ENCODE data around the gene PNMA6F.
A peak's percentile ranks its signal among the peaks of the same experiment; 100 is the strongest.
"Not testable (repeated sequence)": the region's sequence is repeated elsewhere in the genome, so short reads cannot be mapped to it uniquely, and the experiment has no call there.

The PNMA6F gene

DNA sequence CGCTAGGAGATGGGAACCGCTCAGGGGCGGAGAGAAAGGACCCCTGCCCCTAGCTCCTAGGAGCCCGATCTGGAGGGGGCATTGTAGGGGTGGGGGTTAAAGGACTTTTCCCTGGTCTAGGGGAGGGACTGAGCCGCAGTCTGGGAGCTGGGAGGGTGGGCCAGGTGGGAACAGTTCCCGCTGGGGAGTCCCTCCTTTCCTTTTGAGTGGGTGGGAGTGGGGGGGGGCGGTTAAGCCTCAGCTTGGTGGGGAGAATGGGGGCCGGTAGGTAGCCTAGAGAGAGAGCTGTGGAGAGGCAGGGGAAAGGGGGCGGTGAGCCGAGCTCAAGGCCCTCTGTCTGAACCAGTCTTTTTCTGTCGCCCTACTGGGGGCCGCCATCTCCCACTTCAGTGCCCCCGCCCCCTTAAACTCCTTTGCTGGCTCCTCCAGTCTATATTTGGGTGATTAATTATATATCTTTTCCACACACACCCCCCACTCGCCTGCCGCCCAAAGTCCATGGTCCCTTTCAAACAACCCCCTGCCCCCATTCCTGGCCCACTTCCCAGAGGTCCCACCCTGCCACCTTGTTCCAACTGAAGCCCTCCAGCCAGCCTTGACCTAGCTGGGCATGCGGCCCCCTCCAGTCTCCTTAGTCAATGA is 13.2 kb upstream of the PNMA6F start:
- no peak for DNase-seq (ENCODE audit: low spot score)

GRCh38 chrX:153333821-153334653 is 12.5 kb upstream of the PNMA6F start, which contains the start of gene ZNF275:
Gene ZNF275 (plus strand): TSS chrX:153334153. CDS start chrX:153336680, 2,527 bp downstream.
- DNase-seq (ENCODE audit: low spot score) = peak; percentile 94

DNA sequence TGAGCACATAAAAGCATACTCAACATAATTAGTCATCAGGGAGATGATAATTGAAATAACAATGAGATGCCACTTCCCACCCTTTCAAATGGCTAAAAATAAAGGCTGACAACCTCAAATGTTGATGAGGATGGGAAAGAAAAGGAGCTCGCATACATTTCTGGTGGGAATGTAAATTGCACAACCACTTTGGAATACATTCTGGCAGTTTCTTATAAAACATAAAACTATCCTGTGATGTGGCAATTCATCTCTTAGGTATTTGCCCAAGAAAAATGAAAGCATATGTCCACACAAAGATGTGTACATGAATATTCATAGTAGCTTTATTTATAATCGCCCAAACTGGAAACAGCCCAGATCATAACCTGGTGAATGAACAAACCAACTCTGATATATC is 11.7 kb upstream of the PNMA6F start:
- no peak for DNase-seq (ENCODE audit: low spot score)

- no peak for DNase-seq (ENCODE audit: low spot score)
These were observed 6.0 kb upstream of the PNMA6F start for GRCh38 chrX:153327561-153327960.

- no peak for DNase-seq (ENCODE audit: low spot score)
These were observed 897 bp downstream of the PNMA6F start for GRCh38 chrX:153320555-153321184.

- not testable (repeated sequence) for DNase-seq (ENCODE audit: low spot score)
These were observed 1.5 kb downstream of the PNMA6F start for GRCh38 chrX:153320047-153320443.

- no peak for DNase-seq (ENCODE audit: low spot score)
These were observed 2.1 kb downstream of the PNMA6F start for GRCh38 chrX:153319295-153320046.

DNA sequence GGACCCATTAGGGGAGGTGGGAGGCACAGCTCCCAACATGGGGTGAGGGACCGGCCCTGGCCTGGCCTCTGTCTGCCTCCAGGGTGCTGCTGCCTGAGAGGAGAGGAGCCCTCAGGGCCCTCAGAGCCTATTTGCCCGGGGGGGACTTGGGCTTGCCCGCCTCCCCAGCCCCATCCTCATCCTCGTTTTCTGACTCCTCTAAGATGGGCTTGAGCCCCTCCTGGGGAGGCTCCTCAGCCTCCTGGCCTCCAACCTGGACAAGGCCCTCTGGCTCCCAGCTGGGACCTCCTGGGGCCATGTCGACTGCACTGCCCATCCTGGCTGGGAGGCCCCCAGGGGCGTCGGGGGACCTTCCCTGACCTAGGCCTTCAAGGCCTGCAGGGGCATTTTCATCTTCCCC is 2.8 kb downstream of the PNMA6F start:
- DNase-seq (ENCODE audit: low spot score) = no peak

DNA sequence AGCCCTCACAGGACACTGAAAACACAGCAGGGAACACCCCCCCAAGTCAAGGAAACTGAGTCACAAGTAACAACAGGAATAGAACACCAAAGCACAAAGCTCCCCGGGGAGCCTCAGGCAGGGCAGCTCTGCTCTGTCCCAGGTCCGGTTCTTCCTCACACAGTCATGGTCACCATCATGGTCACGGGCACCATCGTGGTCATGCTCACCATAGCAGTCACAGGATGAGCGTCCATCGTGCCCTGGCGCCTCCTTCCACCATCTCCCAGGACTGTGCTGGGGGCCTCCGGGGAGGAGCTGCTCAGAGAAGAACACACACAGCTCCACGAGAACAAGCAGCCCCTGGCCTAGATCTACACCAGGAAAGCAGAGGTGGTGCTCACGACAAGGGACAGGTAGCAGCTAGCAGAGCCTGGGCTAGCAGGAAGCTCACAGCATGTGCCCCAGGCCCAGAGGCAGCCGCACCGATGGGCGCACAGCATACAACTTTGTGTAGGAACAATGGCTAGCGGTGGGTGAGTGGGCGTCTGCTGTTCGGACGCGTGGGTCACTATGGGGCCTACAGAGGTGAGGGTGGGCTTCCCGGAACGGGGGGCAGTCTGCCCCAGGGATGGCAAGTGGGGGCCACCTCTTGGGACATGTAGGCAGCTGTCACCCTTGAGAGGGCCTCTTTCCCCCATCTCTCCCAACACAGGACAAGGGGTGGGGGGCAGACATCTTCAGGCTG is 3.4 kb downstream of the PNMA6F start:
- no peak for DNase-seq (ENCODE audit: low spot score)

- no peak for DNase-seq (ENCODE audit: low spot score)
These were observed 4.3 kb downstream of the PNMA6F start for GRCh38 chrX:153317306-153317705.

GRCh38 chrX:153312842-153313241 is 8.7 kb downstream of the PNMA6F start:
- DNase-seq (ENCODE audit: low spot score) = no peak

- DNase-seq (ENCODE audit: low spot score) = no peak
These were observed 9.5 kb downstream of the PNMA6F start for GRCh38 chrX:153312041-153312440.

DNA sequence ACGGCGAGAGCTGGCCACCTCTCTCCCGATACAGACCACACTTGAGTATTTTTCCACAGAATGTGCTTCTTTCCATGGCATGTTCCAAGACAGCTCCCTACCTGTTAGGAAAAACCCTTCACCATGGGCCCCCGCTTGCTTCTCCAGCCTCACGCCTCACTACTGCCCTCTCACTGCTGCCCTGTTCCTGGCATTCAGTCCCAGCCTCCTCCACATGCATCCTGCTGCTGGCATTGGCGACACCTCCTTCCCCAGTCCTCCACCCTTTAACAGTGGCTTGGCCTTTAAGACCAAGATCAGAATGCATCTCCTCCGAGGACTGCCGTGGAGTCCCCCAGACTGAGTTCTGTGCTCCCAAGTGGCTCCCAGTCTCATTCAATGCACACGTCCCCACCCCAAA is 10.7 kb downstream of the PNMA6F start:
- no peak for DNase-seq (ENCODE audit: low spot score)

- no peak for DNase-seq (ENCODE audit: low spot score)
These were observed 14.0 kb downstream of the PNMA6F start for GRCh38 chrX:153307276-153308178.

GRCh38 chrX:153306527-153307115 is 14.9 kb downstream of the PNMA6F start:
- DNase-seq (ENCODE audit: low spot score) = no peak

DNA sequence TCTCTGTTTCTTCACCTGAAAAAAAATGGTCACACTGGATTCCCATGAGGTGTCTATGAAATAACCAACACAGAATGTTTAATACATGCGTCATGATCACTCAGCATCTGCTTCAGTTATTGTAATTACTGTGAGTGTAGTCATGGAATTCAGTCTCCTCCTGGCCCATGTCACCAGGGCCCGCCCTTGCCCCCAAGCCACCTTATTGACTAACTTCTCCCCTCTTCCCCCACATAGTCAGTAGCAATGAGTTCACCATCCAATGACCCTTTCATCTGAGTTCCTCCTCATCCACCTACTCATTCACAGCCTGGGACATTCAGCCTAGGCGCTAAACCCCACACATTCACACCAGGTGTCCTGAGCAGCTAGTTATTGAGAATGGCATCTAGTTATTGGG is 15.6 kb downstream of the PNMA6F start:
- DNase-seq (ENCODE audit: low spot score) = no peak

- DNase-seq (ENCODE audit: low spot score) = no peak
These were observed 16.4 kb downstream of the PNMA6F start for GRCh38 chrX:153304988-153305736.

DNA sequence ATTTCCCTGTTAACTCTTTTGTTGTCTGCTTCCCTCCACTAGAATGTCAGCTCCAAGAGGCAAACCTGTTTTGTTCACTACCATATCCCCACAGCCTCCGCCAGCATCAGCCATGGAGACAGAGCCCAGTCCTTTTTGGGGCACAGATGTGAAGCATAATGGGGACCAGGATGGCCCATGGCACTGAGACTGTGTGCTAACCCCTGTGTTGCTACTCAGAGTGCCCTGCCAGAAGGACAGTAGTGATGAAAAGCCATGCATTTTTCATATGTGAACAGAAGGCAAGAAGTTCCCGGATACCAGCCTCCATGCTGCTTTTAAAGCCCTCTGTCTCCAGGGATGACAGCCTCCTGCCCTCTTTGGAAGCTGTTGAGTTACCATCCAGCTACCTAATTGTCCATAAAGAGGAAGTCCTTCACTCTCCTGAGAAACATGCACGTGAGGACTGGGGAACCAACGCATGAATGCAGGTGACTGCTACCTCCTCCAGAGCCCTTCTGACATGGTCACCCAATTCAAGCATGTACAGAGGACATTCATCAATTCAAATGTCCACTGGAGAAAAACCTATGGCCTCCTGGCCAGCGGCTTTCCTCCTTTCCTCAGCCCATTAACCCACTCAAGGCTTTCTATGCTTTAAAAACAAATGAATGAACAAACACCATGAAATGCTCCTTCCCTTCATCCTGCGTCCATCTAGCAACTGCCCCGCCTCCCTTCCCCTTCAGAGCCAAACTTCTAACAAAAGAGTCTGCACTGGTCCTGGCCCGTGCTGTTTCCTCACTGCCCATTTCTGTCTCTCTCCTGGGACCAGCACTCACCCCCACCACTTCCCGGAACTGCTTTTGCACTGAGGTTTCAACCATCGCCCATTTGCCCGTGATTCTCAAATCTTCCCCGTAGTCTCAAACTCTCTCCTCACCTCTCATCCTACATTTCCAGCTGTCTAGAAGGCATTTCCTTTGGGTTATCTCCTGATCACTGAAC is 18.0 kb downstream of the PNMA6F start:
- no peak for DNase-seq (ENCODE audit: low spot score)

Data from AG08396 (cell line).